HG03432 (cell line): ENCODE measurements around the gene ABITRAM.

Experiments used
- ATAC-seq: cut with Tn5 transposase; IDR thresholded peaks from one replicate; pipeline ENCODE4 v1.9.1; 2021; ENCODE audit warnings: mild to moderate bottlenecking, moderate library complexity; ENCODE audit not compliant: unreplicated experiment

Gene ABITRAM

GRCh38 chr9:108980893-108981292 lies 46.7 kb downstream of the ABITRAM start:
- ATAC-seq = no peak

- no peak for ATAC-seq
Observed at GRCh38 chr9:108983885-108984284, 49.7 kb downstream of the ABITRAM start.
